SK-N-MC (cell line): ENCODE measurements around the gene ZNF358.

Experiments
- EZH2 ChIP-seq: fragments of 200-600 bp; sonication (generic); IDR thresholded peaks from one replicate; pipeline ENCODE4 v1.6.1; 2017; ENCODE audit warnings: antibody characterized with exemption
- FOXP2 ChIP-seq: optimal IDR thresholded peaks from 2 replicates; pipeline ENCODE3; 2011; ENCODE audit warnings: mild to moderate bottlenecking, moderate library complexity; ENCODE audit not compliant: insufficient read depth; ENCODE audit errors: extremely low read length, control extremely low read depth
- POLR2AphosphoS5 ChIP-seq: IDR thresholded peaks from 2 replicates; pipeline ENCODE4 v1.6.1; 2012; ENCODE audit warnings: mild to moderate bottlenecking, low read depth, low read length, borderline replicate concordance

- TF ChIP-seq EZH2 = no peak
- TF ChIP-seq POLR2AphosphoS5 = no peak
- TF ChIP-seq FOXP2 = no peak
Observed at GRCh38 chr19:7533281-7533885, 17.5 kb downstream of the ZNF358 start.
